Liver (tissue), 9 donors: ENCODE measurements around the gene CCDC88C. TPM values are rescaled to one million over a fixed set of nuclear protein-coding genes. Genes with fewer than 3 reads are reported as not detected.

ENCODE experiments used
- DNase-seq: peaks from one replicate; pipeline ENCODE4 v3.0.0-alpha.2; 2017; ENCODE audit warnings: low spot score
- H3K27ac ChIP-seq, 2 donors: one replicate each; pipeline ENCODE4 v1.7.0; 2013; ENCODE audit warnings: inconsistent platforms in 2 of 2, low read length in 2 of 2, control low read depth in 1 of 2, low read depth in 1 of 2, mild to moderate bottlenecking in 1 of 2
- H3K27me3 ChIP-seq, 4 donors: one replicate each; pipeline versions ENCODE4 v1.6.1 to v1.7.0; 2013; ENCODE audit warnings: low read length in 3 of 4, inconsistent platforms in 1 of 4, mild to moderate bottlenecking in 1 of 4, moderate library complexity in 1 of 4; ENCODE audit not compliant: control insufficient read depth in 4 of 4, insufficient read depth in 4 of 4
- H3K36me3 ChIP-seq, 4 donors: one replicate each; pipeline versions ENCODE4 v1.6.1 to v1.7.0; 2013; ENCODE audit warnings: low read length in 3 of 4, mild to moderate bottlenecking in 3 of 4, low read depth in 1 of 4, moderate library complexity in 1 of 4; ENCODE audit not compliant: control insufficient read depth in 4 of 4, insufficient read depth in 3 of 4
- H3K4me1 ChIP-seq, 4 donors: one replicate each; pipeline versions ENCODE4 v1.6.1 to v1.7.0; 2013; ENCODE audit warnings: low read length in 3 of 4, mild to moderate bottlenecking in 3 of 4, moderate library complexity in 1 of 4; ENCODE audit not compliant: control insufficient read depth in 4 of 4, insufficient read depth in 4 of 4
- H3K4me3 ChIP-seq, 3 donors: one replicate each; pipeline versions ENCODE4 v1.6.1 to v1.7.0; 2013; ENCODE audit warnings: low read length in 3 of 3, control low read depth in 1 of 3, low read depth in 1 of 3, mild to moderate bottlenecking in 1 of 3
- H3K9ac ChIP-seq, 2 donors: one replicate each; pipeline ENCODE4 v1.7.0; 2013; ENCODE audit warnings: low read length in 2 of 2, mild to moderate bottlenecking in 2 of 2, moderate library complexity in 2 of 2, control low read depth in 1 of 2, low read depth in 1 of 2
- H3K9me3 ChIP-seq, 4 donors: one replicate each; pipeline versions ENCODE4 v1.6.1 to v1.7.0; 2013; ENCODE audit warnings: low read length in 3 of 4; ENCODE audit not compliant: control insufficient read depth in 4 of 4
- ATF3 ChIP-seq: IDR thresholded peaks from 2 replicates; pipeline ENCODE4 v1.6.1; 2016; ENCODE audit warnings: antibody characterized with exemption
- CTCF ChIP-seq: fragments of 150-350 bp; IDR thresholded peaks from 2 replicates; pipeline ENCODE4 v1.5.1; 2017; ENCODE audit warnings: improper control_type of control experiment, low read depth, low read length; ENCODE audit not compliant: missing input control
- EGR1 ChIP-seq, 2 donors: IDR thresholded peaks; 2 replicates each; pipeline ENCODE4 v1.6.1; 2016 to 2018; ENCODE audit warnings: antibody characterized with exemption in 2 of 2, low read depth in 2 of 2
- FOXA1 ChIP-seq: IDR thresholded peaks from 2 replicates; pipeline ENCODE4 v1.6.1; 2016; ENCODE audit warnings: antibody characterized with exemption
- FOXA2 ChIP-seq: IDR thresholded peaks from 2 replicates; pipeline ENCODE4 v1.6.1; 2016; ENCODE audit warnings: antibody characterized with exemption
- GABPA ChIP-seq, 2 donors: IDR thresholded peaks in 1 of 2; conservative IDR thresholded peaks in 1 of 2; 2 replicates each; pipeline ENCODE4 v1.6.1; 2016; ENCODE audit warnings: antibody characterized with exemption in 2 of 2, mild to moderate bottlenecking in 1 of 2, moderate library complexity in 1 of 2
- HNF4A ChIP-seq, 2 donors: conservative IDR thresholded peaks; 2 replicates each; pipeline ENCODE4 v1.6.1; 2016; ENCODE audit warnings: antibody characterized with exemption in 2 of 2, mild to moderate bottlenecking in 2 of 2
- HNF4G ChIP-seq: IDR thresholded peaks from 2 replicates; pipeline ENCODE4 v1.6.1; 2016; ENCODE audit warnings: antibody characterized with exemption
- JUND ChIP-seq, 2 donors: IDR thresholded peaks; 2 replicates each; pipeline ENCODE4 v1.6.1; 2016; ENCODE audit warnings: antibody characterized with exemption in 2 of 2
- MAX ChIP-seq: IDR thresholded peaks from 2 replicates; pipeline ENCODE4 v1.6.1; 2016; ENCODE audit warnings: antibody characterized with exemption
- NR2F2 ChIP-seq: IDR thresholded peaks from 2 replicates; pipeline ENCODE4 v1.6.1; 2016; ENCODE audit warnings: antibody characterized with exemption
- RAD21 ChIP-seq, 2 donors: IDR thresholded peaks; 2 replicates each; pipeline ENCODE4 v1.6.1; 2016; ENCODE audit warnings: antibody characterized with exemption in 2 of 2, mild to moderate bottlenecking in 2 of 2
- REST ChIP-seq: IDR thresholded peaks from 2 replicates; pipeline ENCODE4 v1.6.1; 2016; ENCODE audit warnings: antibody characterized with exemption, mild to moderate bottlenecking
- RXRA ChIP-seq, 2 donors: IDR thresholded peaks; 2 replicates each; pipeline ENCODE4 v1.6.1; 2017 to 2018; ENCODE audit warnings: antibody characterized with exemption in 2 of 2, mild to moderate bottlenecking in 1 of 2
- SP1 ChIP-seq: IDR thresholded peaks from 2 replicates; pipeline ENCODE4 v1.6.1; 2018; ENCODE audit warnings: antibody characterized with exemption, mild to moderate bottlenecking
- TAF1 ChIP-seq: conservative IDR thresholded peaks from 2 replicates; pipeline ENCODE4 v1.6.1; 2016; ENCODE audit warnings: antibody characterized with exemption, mild to moderate bottlenecking
- YY1 ChIP-seq: IDR thresholded peaks from 2 replicates; pipeline ENCODE4 v1.6.1; 2016; ENCODE audit warnings: antibody characterized with exemption, mild to moderate bottlenecking
- ZBTB33 ChIP-seq: IDR thresholded peaks from 2 replicates; pipeline ENCODE4 v1.6.1; 2016; ENCODE audit warnings: antibody characterized with exemption
- WGBS: extraction: QIAGEN DNeasy Blood & Tissue Kit; methylation state at CpG from one replicate; pipeline ENCODE4 v1.1.7; 2013; 5-methylcytosine and 5-hydroxymethylcytosine counted together
- polyA plus RNA-seq, 2 donors: library from polyadenylated mRNA; stranded (reverse) in 1 of 2; unstranded in 1 of 2; fragments of 200-250 nt in 1 of 2; fragments of >200 nt in 1 of 2; fragmentation: Nextera tagmentation in 1 of 2; extraction: Ambion mirVana in 1 of 2; gene quantifications; one replicate each; pipeline versions ENCODE4 v1.2.1 to v1.2.3, GENCODE V29; 2013 to 2015
- total RNA-seq, 2 donors: library from RNA; depleted of rRNA; stranded (reverse); fragments of >200 nt; gene quantifications; one replicate each; pipeline ENCODE4 v1.2.3, GENCODE V29; 2014
- donor health status: healthy.
- donor health status: healthy.
- donor health status: healthy.
- donor health status: healthy.
- donor health status: healthy.

CCDC88C gene
- total and polyA plus RNA-seq, 4 donors = 1.3 to 10.8 (median 4.0) TPM

- TF ChIP-seq JUND (IDR thresholded peaks at IDR 0.05) (no peak), EGR1 (IDR thresholded peaks at IDR 0.05; ENCODE audit: low read depth in 2 of 2) (no peak), ATF3 (no peak), RXRA (IDR thresholded peaks at IDR 0.05) (no peak), CTCF (no peak), MAX (no peak), HNF4A (conservative IDR thresholded peaks at IDR 0.05) (no peak), REST (no peak), FOXA1 (no peak), HNF4G (no peak), ZBTB33 (no peak), RAD21 (IDR thresholded peaks at IDR 0.05) (no peak), GABPA (IDR thresholded peaks at IDR 0.05 in 1 of 2, conservative IDR thresholded peaks at IDR 0.05 in 1 of 2) (no peak), NR2F2 (no peak), YY1 (no peak), SP1 (no peak), TAF1 (no peak), FOXA2 (no peak)
- H3K36me3 ChIP-seq = peaks cover 2 to 35% (median 9%) of the 10 kb centered on the region in 4 donors
- H3K27me3 ChIP-seq = no peaks in the 10 kb centered on the region
- no peak overlapping the region for H3K9ac ChIP-seq
- no peaks in the 10 kb centered on the region for H3K9me3 ChIP-seq
- no peak overlapping the region for H3K27ac ChIP-seq
- H3K4me3 ChIP-seq = no peak overlapping the region
- peaks cover 0 to 3% (median 2%) of the 10 kb centered on the region in 4 donors for H3K4me1 ChIP-seq
- WGBS = 94% methylated on average over 10 of the region's 10 CpGs
- no peak for DNase-seq
Measured at GRCh38 chr14:91279354-91279753, 138.3 kb downstream of the CCDC88C start.
